WTC11 (cell line): ENCODE measurements around the gene ASPN. TPM values are rescaled to one million over a fixed set of nuclear protein-coding genes. Genes with fewer than 3 reads are reported as not detected.

Experiments used
- ATAC-seq: fragments of 200-7000 bp; cut with Tn5 transposase; 2 replicates; pipeline ENCODE4 v1.10.0; 2021; ENCODE audit warnings: mild to moderate bottlenecking, moderate library complexity
- CTCF ChIA-PET: fragments of 300-600 bp; sonication (Branson Sonifier 250); formaldehyde crosslinking; loops from one replicate; lab custom pipeline; 2021; ENCODE audit warnings: antibody characterized with exemption; lab: Charles Lee
- POLR2A ChIA-PET: fragments of 350-600 bp; sonication (Branson Sonifier 250); formaldehyde crosslinking; loops from one replicate; lab custom pipeline; 2021; ENCODE audit warnings: antibody characterized with exemption; lab: Charles Lee
- DNase-seq: peaks from one replicate; pipeline ENCODE4 v3.0.0; 2021; ENCODE audit warnings: low spot score
- H3K27ac Mint-ChIP-seq: 2 replicates; pipeline ENCODE4 v1.8.0; 2021; ENCODE audit warnings: mixed read lengths
- H3K27me3 Mint-ChIP-seq: 2 replicates; pipeline ENCODE4 v1.8.0; 2021; ENCODE audit warnings: low read depth, mild to moderate bottlenecking, moderate library complexity, mixed read lengths
- H3K36me3 Mint-ChIP-seq: 2 replicates; pipeline ENCODE4 v1.8.0; 2021; ENCODE audit warnings: mixed read lengths
- H3K4me1 Mint-ChIP-seq: 2 replicates; pipeline ENCODE4 v1.8.0; 2022; ENCODE audit warnings: mixed read lengths
- H3K4me3 Mint-ChIP-seq: 2 replicates; pipeline ENCODE4 v1.8.0; 2021; ENCODE audit warnings: mild to moderate bottlenecking, moderate library complexity, mixed read lengths
- H3K9me3 Mint-ChIP-seq: 2 replicates; pipeline ENCODE4 v1.8.0; 2021; ENCODE audit warnings: mixed read lengths
- CBFB ChIP-seq: sonication (generic); formaldehyde crosslinking; IDR thresholded peaks from 2 replicates; pipeline ENCODE4 v1.8.1; 2022; ENCODE audit warnings: mild to moderate bottlenecking, low read depth, missing genetic modification reagents
- EMX1 ChIP-seq: fragments of 250-450 bp; sonication (Bioruptor Pico); IDR thresholded peaks from 2 replicates; pipeline ENCODE4 v1.8.0; 2021; ENCODE audit warnings: mild to moderate bottlenecking
- ETV6 ChIP-seq: sonication (generic); formaldehyde crosslinking; IDR thresholded peaks from 2 replicates; pipeline ENCODE4 v1.8.1; 2022; ENCODE audit warnings: mild to moderate bottlenecking, missing genetic modification reagents
- GRHL2 ChIP-seq: fragments of 250-450 bp; sonication (Bioruptor Pico); IDR thresholded peaks from 2 replicates; pipeline ENCODE4 v1.8.0; 2022; ENCODE audit warnings: mild to moderate bottlenecking, moderate library complexity; ENCODE audit not compliant: insufficient replicate concordance, severe bottlenecking
- PRRX2 ChIP-seq: fragments of 250-450 bp; sonication (Bioruptor Pico); IDR thresholded peaks from 2 replicates; pipeline ENCODE4 v1.8.0; 2021; ENCODE audit warnings: mild to moderate bottlenecking
- SMAD3 ChIP-seq: sonication (generic); formaldehyde crosslinking; IDR thresholded peaks from 2 replicates; pipeline ENCODE4 v1.8.0; 2022; ENCODE audit warnings: missing genetic modification reagents, mild to moderate bottlenecking, borderline replicate concordance
- SOX15 ChIP-seq: fragments of 250-450 bp; sonication (Bioruptor Pico); IDR thresholded peaks from 2 replicates; pipeline ENCODE4 v1.9.0; 2021; ENCODE audit warnings: mild to moderate bottlenecking
- microRNA-seq: library from miRNA; unstranded; fragments of <30 nt; microRNA quantifications from one replicate; pipeline ENCODE4 v1.2.0, GENCODE V29; 2022; ENCODE audit warnings: borderline number of aligned reads
- total RNA-seq: library from RNA; stranded (reverse); gene quantifications from 3 replicates; pipeline ENCODE4 v1.2.3, GENCODE V29; 2021
- TF ChIP-seq, protein P1 (sequence below): fragments of 250-450 bp; sonication (Bioruptor Pico); IDR thresholded peaks from 2 replicates; pipeline ENCODE4 v1.9.0; 2021; ENCODE audit warnings: moderate library complexity, mild to moderate bottlenecking, inconsistent platforms, borderline replicate concordance
- TF ChIP-seq, protein P2 (sequence below): sonication (generic); formaldehyde crosslinking; IDR thresholded peaks from 2 replicates; pipeline ENCODE4 v1.8.0; 2023; ENCODE audit warnings: missing genetic modification reagents, mild to moderate bottlenecking, borderline replicate concordance
- TF ChIP-seq, protein P3 (sequence below): sonication (generic); formaldehyde crosslinking; IDR thresholded peaks from 2 replicates; pipeline ENCODE4 v1.8.1; 2022; ENCODE audit warnings: low read depth, mild to moderate bottlenecking, moderate library complexity, missing genetic modification reagents, borderline replicate concordance

Gene ASPN
- total RNA-seq, 1 experiment from 2014 or later = not detected

DNA sequence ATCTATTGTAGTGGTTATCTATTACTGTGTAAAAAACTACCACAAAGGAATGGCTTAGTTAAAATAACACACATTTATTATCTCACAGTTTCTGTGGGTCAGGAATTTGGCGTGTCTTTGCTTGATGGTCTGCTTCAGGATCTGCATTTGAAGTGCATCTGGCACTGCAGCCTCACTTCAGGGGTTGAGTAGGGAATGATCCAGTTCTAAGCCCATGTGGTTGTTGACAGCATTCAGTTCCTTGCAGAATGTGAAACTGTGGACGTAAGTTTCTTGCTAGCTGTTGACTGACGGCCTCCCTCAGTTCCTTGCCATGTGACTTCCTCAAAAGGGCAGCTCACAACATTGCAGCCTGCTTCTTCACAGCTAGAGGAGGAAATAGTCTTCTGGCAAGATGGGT, 75.8 kb downstream of the ASPN start:
- CTCF ChIA-PET = no interaction called here
- POLR2A ChIA-PET = no interaction called here
- H3K9me3 Mint-ChIP-seq = no peaks in the 10 kb centered on the region

More for the DNA sequence above, 75.8 kb downstream of the ASPN start:
- no peaks in the 10 kb centered on the region for H3K36me3 Mint-ChIP-seq
- TF ChIP-seq PRRX2 (CRISPR knock-in tag) (no peak), CBFB (CRISPR knock-in tag) (no peak), SMAD3 (CRISPR knock-in tag) (no peak), SOX15 (CRISPR knock-in tag) (no peak), ETV6 (CRISPR knock-in tag) (no peak), EMX1 (no peak), GRHL2 (CRISPR knock-in tag) (no peak)
- TF ChIP-seq, protein P1, sequence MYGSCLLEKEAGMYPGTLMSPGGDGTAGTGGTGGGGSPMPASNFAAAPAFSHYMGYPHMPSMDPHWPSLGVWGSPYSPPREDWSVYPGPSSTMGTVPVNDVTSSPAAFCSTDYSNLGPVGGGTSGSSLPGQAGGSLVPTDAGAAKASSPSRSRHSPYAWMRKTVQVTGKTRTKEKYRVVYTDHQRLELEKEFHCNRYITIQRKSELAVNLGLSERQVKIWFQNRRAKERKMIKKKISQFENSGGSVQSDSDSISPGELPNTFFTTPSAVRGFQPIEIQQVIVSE (CRISPR knock-in tag) = no peak
- TF ChIP-seq, protein P2, sequence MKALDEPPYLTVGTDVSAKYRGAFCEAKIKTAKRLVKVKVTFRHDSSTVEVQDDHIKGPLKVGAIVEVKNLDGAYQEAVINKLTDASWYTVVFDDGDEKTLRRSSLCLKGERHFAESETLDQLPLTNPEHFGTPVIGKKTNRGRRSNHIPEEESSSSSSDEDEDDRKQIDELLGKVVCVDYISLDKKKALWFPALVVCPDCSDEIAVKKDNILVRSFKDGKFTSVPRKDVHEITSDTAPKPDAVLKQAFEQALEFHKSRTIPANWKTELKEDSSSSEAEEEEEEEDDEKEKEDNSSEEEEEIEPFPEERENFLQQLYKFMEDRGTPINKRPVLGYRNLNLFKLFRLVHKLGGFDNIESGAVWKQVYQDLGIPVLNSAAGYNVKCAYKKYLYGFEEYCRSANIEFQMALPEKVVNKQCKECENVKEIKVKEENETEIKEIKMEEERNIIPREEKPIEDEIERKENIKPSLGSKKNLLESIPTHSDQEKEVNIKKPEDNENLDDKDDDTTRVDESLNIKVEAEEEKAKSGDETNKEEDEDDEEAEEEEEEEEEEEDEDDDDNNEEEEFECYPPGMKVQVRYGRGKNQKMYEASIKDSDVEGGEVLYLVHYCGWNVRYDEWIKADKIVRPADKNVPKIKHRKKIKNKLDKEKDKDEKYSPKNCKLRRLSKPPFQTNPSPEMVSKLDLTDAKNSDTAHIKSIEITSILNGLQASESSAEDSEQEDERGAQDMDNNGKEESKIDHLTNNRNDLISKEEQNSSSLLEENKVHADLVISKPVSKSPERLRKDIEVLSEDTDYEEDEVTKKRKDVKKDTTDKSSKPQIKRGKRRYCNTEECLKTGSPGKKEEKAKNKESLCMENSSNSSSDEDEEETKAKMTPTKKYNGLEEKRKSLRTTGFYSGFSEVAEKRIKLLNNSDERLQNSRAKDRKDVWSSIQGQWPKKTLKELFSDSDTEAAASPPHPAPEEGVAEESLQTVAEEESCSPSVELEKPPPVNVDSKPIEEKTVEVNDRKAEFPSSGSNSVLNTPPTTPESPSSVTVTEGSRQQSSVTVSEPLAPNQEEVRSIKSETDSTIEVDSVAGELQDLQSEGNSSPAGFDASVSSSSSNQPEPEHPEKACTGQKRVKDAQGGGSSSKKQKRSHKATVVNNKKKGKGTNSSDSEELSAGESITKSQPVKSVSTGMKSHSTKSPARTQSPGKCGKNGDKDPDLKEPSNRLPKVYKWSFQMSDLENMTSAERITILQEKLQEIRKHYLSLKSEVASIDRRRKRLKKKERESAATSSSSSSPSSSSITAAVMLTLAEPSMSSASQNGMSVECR (CRISPR knock-in tag) = no peak
- TF ChIP-seq, protein P3, sequence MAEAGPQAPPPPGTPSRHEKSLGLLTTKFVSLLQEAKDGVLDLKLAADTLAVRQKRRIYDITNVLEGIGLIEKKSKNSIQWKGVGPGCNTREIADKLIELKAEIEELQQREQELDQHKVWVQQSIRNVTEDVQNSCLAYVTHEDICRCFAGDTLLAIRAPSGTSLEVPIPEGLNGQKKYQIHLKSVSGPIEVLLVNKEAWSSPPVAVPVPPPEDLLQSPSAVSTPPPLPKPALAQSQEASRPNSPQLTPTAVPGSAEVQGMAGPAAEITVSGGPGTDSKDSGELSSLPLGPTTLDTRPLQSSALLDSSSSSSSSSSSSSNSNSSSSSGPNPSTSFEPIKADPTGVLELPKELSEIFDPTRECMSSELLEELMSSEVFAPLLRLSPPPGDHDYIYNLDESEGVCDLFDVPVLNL (CRISPR knock-in tag) = no peak
- no peak overlapping the region for H3K27ac Mint-ChIP-seq
- DNase-seq (no peak), ATAC-seq (no peak)
- no peaks in the 10 kb centered on the region for H3K27me3 Mint-ChIP-seq
- peaks cover 6% of the 10 kb centered on the region; the same call in 1 of the 2 replicates for H3K4me1 Mint-ChIP-seq
- no peak overlapping the region for H3K4me3 Mint-ChIP-seq

Small RNAs within 50 kb of the gene (microRNA-seq; reads per million reads assigned to microRNA genes)
- not detected for gene MIR4670

Other genes with a start within 250 kb of the ASPN start
- gene IARS1, start 188.8 kb downstream of the ASPN start, total RNA-seq = 198 to 220 TPM (median 199 TPM) in 3 replicates
- 26.6 to 32.3 TPM (median 32.2 TPM) in 3 replicates for gene NOL8, start 157.2 kb downstream of the ASPN start, total RNA-seq
- 12.2 to 15.0 TPM (median 14.3 TPM) in 3 replicates for gene CENPP, start 156.6 kb downstream of the ASPN start, total RNA-seq
- gene OGN, start 77.9 kb downstream of the ASPN start, total RNA-seq = 0.11 TPM in 1 of 3 replicates, not detected in the others
- gene OMD, start 58.0 kb downstream of the ASPN start, total RNA-seq = not detected in 3 replicates
- not detected in 3 replicates for gene ECM2, start 53.5 kb upstream of the ASPN start, total RNA-seq
- gene IPPK, start 187.6 kb upstream of the ASPN start, total RNA-seq = 8.1 to 9.4 TPM (median 8.6 TPM) in 3 replicates